Suprapubic skin (tissue), 4 donors: Measurements from ENCODE around the gene PPIF.

Experiments
- EP300 ChIP-seq: sonication (generic); formaldehyde crosslinking; IDR thresholded peaks from one replicate; pipeline ENCODE4 v1.6.1; 2017; ENCODE audit warnings: antibody characterized with exemption
- POLR2A ChIP-seq, 2 donors: fragments of 450-650 bp; IDR thresholded peaks; one replicate each; pipeline ENCODE4 v1.6.1; 2017; ENCODE audit warnings: antibody characterized with exemption in 2 of 2, mild to moderate bottlenecking in 2 of 2, moderate library complexity in 2 of 2
- POLR2AphosphoS5 ChIP-seq, 3 donors: sonication (generic); formaldehyde crosslinking; IDR thresholded peaks; one replicate each; pipeline ENCODE4 v1.6.1; 2017; ENCODE audit warnings: antibody characterized with exemption in 3 of 3
- TF ChIP-seq, protein P1 (sequence below), 2 donors: fragments of 200-600 bp in 1 of 2; fragments of 450-650 bp in 1 of 2; sonication (generic) in 1 of 2; IDR thresholded peaks; one replicate each; pipeline ENCODE4 v1.5.1; 2016 to 2019; ENCODE audit warnings: antibody characterized with exemption in 2 of 2, mild to moderate bottlenecking in 1 of 2, moderate library complexity in 1 of 2

DNA sequence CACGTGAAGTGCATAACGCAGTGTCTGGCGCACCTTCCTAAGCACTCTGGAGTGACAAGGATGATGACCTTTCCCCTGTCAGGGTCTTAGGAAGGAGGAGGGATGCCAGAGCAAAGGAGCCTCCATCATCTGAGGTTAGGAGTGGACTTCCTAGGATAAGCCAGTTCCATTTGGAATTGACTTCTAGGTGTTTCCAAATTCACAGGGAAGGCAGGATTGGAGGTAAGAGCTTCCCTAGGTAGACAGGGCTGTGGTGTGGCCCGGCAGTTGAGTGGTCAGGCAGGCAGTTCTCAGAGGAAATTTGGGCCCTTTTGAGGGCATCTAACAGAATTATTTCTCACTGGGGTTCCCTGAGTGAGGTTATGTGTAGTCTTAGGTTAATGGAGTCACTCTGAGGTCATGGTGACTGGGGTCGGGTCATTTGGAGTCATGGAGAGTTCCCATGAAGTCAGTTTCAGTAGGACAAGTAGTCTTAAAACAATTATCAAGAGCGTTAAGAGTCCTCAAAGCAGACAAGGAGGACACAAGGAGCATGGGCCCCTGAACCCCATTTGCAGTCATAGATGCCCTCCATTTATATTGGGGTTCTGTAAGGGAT lies 8.2 kb downstream of the PPIF start:
- no peak for TF ChIP-seq POLR2AphosphoS5 (IDR thresholded peaks at IDR 0.05)
- TF ChIP-seq, protein P1, sequence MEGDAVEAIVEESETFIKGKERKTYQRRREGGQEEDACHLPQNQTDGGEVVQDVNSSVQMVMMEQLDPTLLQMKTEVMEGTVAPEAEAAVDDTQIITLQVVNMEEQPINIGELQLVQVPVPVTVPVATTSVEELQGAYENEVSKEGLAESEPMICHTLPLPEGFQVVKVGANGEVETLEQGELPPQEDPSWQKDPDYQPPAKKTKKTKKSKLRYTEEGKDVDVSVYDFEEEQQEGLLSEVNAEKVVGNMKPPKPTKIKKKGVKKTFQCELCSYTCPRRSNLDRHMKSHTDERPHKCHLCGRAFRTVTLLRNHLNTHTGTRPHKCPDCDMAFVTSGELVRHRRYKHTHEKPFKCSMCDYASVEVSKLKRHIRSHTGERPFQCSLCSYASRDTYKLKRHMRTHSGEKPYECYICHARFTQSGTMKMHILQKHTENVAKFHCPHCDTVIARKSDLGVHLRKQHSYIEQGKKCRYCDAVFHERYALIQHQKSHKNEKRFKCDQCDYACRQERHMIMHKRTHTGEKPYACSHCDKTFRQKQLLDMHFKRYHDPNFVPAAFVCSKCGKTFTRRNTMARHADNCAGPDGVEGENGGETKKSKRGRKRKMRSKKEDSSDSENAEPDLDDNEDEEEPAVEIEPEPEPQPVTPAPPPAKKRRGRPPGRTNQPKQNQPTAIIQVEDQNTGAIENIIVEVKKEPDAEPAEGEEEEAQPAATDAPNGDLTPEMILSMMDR (IDR thresholded peaks at IDR 0.05) = no peak
- TF ChIP-seq POLR2A (IDR thresholded peaks at IDR 0.05) = no peak
- no peak for TF ChIP-seq EP300
